GM18867 (cell line): ENCODE data around the gene PDLIM1.
"Not testable (repeated sequence)": the region's sequence is repeated elsewhere in the genome, so short reads cannot be mapped to it uniquely, and the experiment has no call there.

Experiments used
- ATAC-seq: cut with Tn5 transposase; IDR thresholded peaks from one replicate; pipeline ENCODE4 v1.9.1; 2021; ENCODE audit warnings: mild to moderate bottlenecking, moderate library complexity; ENCODE audit not compliant: unreplicated experiment

Gene PDLIM1

GRCh38 chr10:95214369-95214768 lies 76.4 kb downstream of the PDLIM1 start:
- ATAC-seq, result no peak

GRCh38 chr10:95211606-95212279 lies 79.1 kb downstream of the PDLIM1 start:
- ATAC-seq, result no peak

GRCh38 chr10:95209509-95210127 lies 81.2 kb downstream of the PDLIM1 start:
- no peak for ATAC-seq

- no peak for ATAC-seq
These were observed 82.0 kb downstream of the PDLIM1 start for GRCh38 chr10:95208702-95209391.

- not testable (repeated sequence) for ATAC-seq
These were observed 87.9 kb downstream of the PDLIM1 start for GRCh38 chr10:95202865-95203264.

GRCh38 chr10:95201736-95202135 lies 89.1 kb downstream of the PDLIM1 start:
- ATAC-seq, result no peak

- ATAC-seq, result no peak
These were observed 94.8 kb downstream of the PDLIM1 start for GRCh38 chr10:95196046-95196445.

- ATAC-seq, result no peak
These were observed 96.9 kb downstream of the PDLIM1 start, which contains the start of gene ACSM6 for GRCh38 chr10:95193944-95194343. TSS of gene ACSM6 (plus strand) at chr10:95194238. CDS start at chr10:95194486, 248 bp downstream.

GRCh38 chr10:95188593-95188992 lies 102.2 kb downstream of the PDLIM1 start:
- no peak for ATAC-seq

GRCh38 chr10:95187617-95188016 lies 103.2 kb downstream of the PDLIM1 start:
- no peak for ATAC-seq
